BJ (cell line): ENCODE results near the gene RASA2. TPM values are rescaled to one million over a fixed set of nuclear protein-coding genes. Genes with fewer than 3 reads are reported as not detected.

ENCODE experiments used
- CTCF ChIA-PET: fragments of 350-600 bp; formaldehyde crosslinking; extraction: SDS; loops from one replicate; lab custom pipeline; 2021; ENCODE audit warnings: antibody characterized with exemption, inconsistent platforms; lab: Yijun Ruan, JAX
- POLR2A ChIA-PET: fragments of 300-600 bp; sonication (Branson Sonifier 250); formaldehyde crosslinking; extraction: SDS; loops from one replicate; lab custom pipeline; 2021; ENCODE audit warnings: antibody characterized with exemption; lab: Charles Lee
- DNase-seq: peaks from one replicate; pipeline ENCODE4 v3.0.0-alpha.2; 2011; ENCODE audit warnings: low read depth
- H3K27me3 ChIP-seq: 2 replicates; pipeline ENCODE4 v1.6.0; 2011; ENCODE audit warnings: low read length; ENCODE audit not compliant: control insufficient read depth, insufficient read depth
- H3K36me3 ChIP-seq: 2 replicates; pipeline ENCODE4 v1.5.1; 2011; ENCODE audit warnings: low read length; ENCODE audit not compliant: control insufficient read depth, insufficient read depth
- H3K4me3 ChIP-seq: 2 replicates; pipeline ENCODE4 v1.5.1; 2011; ENCODE audit warnings: low read depth, mild to moderate bottlenecking, control low read depth, low read length
- CTCF ChIP-seq: IDR thresholded peaks from 2 replicates; pipeline ENCODE4 v1.5.1; 2011; ENCODE audit warnings: low read depth, mild to moderate bottlenecking, control low read depth, inconsistent platforms, low read length, moderate library complexity; ENCODE audit not compliant: insufficient read depth
- polyA plus RNA-seq: library from polyadenylated mRNA; depleted of rRNA; stranded (reverse); fragments of >200 nt; gene quantifications from 2 replicates; pipeline ENCODE4 v1.2.3, GENCODE V29; 2011

RASA2 gene
- polyA plus RNA-seq, 1 experiment: 5.6 TPM

- TF ChIP-seq CTCF: no peak
- no peak for DNase-seq
- Histone ChIP-seq H3K36me3 (no peaks in the 10 kb centered on the region; the same call in 1 of the 2 replicates), H3K4me3 (no peak overlapping the region), H3K27me3 (no peaks in the 10 kb centered on the region)
- ChIA-PET CTCF (interaction anchor here (0.9 kb wide), 1 partner anchor 9 kb away, joined by 3 read pairs; no protein-coding TSS in a partner anchor), POLR2A (no interaction called here)
Observed at GRCh38 chr3:141523615-141524375, 37.0 kb downstream of the RASA2 start.

- no peaks in the 10 kb centered on the region for H3K27me3 ChIP-seq
- no peak for TF ChIP-seq CTCF
- CTCF ChIA-PET: interaction anchor here (0.8 to 0.9 kb wide), 2 partner anchors 10 to 37 kb away, joined by 3 read pairs; no protein-coding TSS in a partner anchor
- H3K36me3 ChIP-seq: no peaks in the 10 kb centered on the region; the same call in 1 of the 2 replicates
- H3K4me3 ChIP-seq: no peak overlapping the region
- no peak for DNase-seq
- POLR2A ChIA-PET: no interaction called here
Observed at GRCh38 chr3:141524988-141525387, 38.2 kb downstream of the RASA2 start.

- ChIA-PET POLR2A (no interaction called here), CTCF (interaction anchor here (0.8 kb wide), 2 partner anchors 28 to 36 kb away, joined by 3 read pairs; no protein-coding TSS in a partner anchor)
- Histone ChIP-seq H3K4me3 (no peak overlapping the region), H3K27me3 (no peaks in the 10 kb centered on the region), H3K36me3 (no peaks in the 10 kb centered on the region; the same call in 1 of the 2 replicates)
- TF ChIP-seq CTCF: no peak
- DNase-seq: no peak
Observed at GRCh38 chr3:141525814-141526213, 39.0 kb downstream of the RASA2 start.

- H3K36me3 ChIP-seq: no peaks in the 10 kb centered on the region; the same call in 1 of the 2 replicates
- DNase-seq: no peak
- CTCF ChIA-PET: no interaction called here
- TF ChIP-seq CTCF: no peak
- H3K4me3 ChIP-seq: no peak overlapping the region
- H3K27me3 ChIP-seq: no peaks in the 10 kb centered on the region
- POLR2A ChIA-PET: no interaction called here
Observed at GRCh38 chr3:141526709-141527108, 39.9 kb downstream of the RASA2 start.

GRCh38 chr3:141528800-141529199 is 42.0 kb downstream of the RASA2 start:
- POLR2A ChIA-PET: no interaction called here
- no peaks in the 10 kb centered on the region for H3K36me3 ChIP-seq
- DNase-seq: no peak
- no peak overlapping the region for H3K4me3 ChIP-seq
- no peaks in the 10 kb centered on the region for H3K27me3 ChIP-seq
- CTCF ChIA-PET: no interaction called here
- no peak for TF ChIP-seq CTCF
